GM19238 (cell line): ENCODE results near the gene ZMYND19.
"Not testable (repeated sequence)": the region's sequence is repeated elsewhere in the genome, so short reads cannot be mapped to it uniquely, and the experiment has no call there.

Source experiments
- DNase-seq: peaks from one replicate; pipeline ENCODE4 v3.0.0; 2011; ENCODE audit warnings: low spot score; ENCODE audit not compliant: insufficient read length

ZMYND19 gene

GRCh38 chr9:137534256-137535119 lies 55.8 kb downstream of the ZMYND19 start:
- peak; percentile 49 for DNase-seq

GRCh38 chr9:137532891-137533468 lies 57.3 kb downstream of the ZMYND19 start:
- DNase-seq: not testable (repeated sequence)
